ENCODE results near the gene HDGFL2.
"Not testable (repeated sequence)": the region's sequence is repeated elsewhere in the genome, so short reads cannot be mapped to it uniquely, and the experiment has no call there.

The HDGFL2 gene

GRCh38 chr19:4534836-4535658, 63.0 kb downstream of the HDGFL2 start, which contains the start of gene PLIN5:
PLIN5 (minus strand) TSS chr19:4535224; CDS start chr19:4534074, 1,150 bp downstream.
- DNase-seq (ENCODE audit: low read depth), result peak; percentile 48

DNA sequence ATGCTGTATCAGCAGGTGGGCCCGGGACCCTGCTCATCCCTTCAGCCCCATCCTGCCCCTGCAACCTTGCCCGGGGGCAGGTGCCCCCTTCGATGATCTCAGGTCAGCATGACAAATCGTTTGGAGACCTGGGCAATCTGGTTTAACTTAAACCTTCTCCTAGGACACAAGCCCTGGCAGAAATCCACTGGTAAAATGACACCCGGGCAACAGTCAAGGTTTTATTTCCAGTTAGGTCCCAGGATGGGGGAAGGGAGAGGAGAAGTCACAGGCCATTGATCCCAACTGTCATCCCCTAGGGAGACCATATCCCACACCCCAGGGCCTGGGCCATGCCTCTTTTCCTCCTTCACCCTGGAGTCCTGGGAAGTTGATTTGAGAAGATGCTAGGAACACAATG, 64.7 kb downstream of the HDGFL2 start:
- no peak for DNase-seq (ENCODE audit: low read depth)

- no peak for DNase-seq (ENCODE audit: low read depth)
Measured at GRCh38 chr19:4537953-4538600, 66.0 kb downstream of the HDGFL2 start.

GRCh38 chr19:4538601-4538954, 66.5 kb downstream of the HDGFL2 start:
- no peak for DNase-seq (ENCODE audit: low read depth)

DNA sequence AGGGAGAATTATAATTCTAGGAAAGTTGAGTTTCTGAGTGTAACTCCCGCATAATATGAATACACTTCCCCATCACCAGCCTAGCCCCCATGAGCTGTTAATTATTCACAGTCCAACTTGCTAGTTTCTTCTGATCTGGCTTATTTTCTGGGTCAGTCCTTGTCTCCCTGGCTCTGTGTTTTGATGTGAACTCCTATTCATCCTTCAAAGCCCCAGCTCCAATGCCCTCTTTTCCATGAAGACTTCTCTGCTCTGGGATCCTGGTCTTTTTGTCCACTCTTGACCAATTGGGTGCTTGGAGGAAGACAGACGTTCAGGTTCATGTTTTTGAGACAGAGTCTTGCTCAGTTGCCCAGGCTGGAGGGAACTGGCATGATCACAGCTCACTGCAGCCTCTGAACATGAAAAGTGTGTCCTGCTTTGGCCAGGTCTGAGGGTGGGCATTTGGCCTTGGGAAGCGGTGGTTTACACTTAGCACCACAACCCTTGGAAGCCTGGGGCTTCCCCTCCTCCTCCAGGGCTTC, 67.1 kb downstream of the HDGFL2 start:
- DNase-seq (ENCODE audit: low read depth), result no peak

GRCh38 chr19:4539693-4540581, 67.8 kb downstream of the HDGFL2 start, which contains the start of gene LRG1:
LRG1 (minus strand) TSS chr19:4540036; CDS start chr19:4540013, 23 bp downstream.
- no peak for DNase-seq (ENCODE audit: low read depth)

DNA sequence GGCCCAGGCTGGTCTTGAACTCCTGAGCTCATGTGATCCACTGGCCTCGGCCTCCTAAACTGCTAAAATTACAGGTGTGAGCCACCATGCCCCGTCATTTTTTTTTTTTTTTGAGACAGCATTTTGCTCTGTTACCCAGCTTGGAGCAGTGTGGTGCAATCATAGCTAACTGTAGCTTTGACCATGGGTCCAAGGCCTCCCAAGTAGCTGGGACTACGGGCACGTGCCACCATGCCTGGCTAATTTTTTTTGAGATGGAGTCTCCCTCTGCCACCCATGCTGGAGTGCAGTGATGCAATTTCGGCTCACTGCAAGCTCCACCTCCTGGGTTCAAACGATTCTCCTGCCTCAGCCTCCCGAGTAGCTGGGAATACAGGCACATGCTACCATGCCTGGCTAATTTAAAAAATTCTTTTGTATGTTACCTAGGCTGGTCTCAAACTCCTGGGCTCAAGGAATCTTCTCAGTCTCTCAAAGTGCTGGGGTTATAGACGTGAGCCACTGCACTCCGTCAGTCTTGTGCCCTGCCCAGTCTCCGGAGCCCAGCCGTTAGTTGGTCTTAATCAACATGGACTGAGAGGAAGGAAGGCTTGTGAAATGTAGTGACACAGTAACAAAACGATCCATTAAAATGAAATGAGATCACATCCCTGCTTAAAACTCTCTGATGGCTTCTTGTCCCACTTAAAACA, 69.2 kb downstream of the HDGFL2 start:
- no peak for DNase-seq (ENCODE audit: low read depth)

- DNase-seq (ENCODE audit: low read depth), result not testable (repeated sequence)
Measured at GRCh38 chr19:4541806-4542145, 69.7 kb downstream of the HDGFL2 start.

GRCh38 chr19:4542896-4543841, 71.1 kb downstream of the HDGFL2 start:
- no peak for DNase-seq (ENCODE audit: low read depth)

DNA sequence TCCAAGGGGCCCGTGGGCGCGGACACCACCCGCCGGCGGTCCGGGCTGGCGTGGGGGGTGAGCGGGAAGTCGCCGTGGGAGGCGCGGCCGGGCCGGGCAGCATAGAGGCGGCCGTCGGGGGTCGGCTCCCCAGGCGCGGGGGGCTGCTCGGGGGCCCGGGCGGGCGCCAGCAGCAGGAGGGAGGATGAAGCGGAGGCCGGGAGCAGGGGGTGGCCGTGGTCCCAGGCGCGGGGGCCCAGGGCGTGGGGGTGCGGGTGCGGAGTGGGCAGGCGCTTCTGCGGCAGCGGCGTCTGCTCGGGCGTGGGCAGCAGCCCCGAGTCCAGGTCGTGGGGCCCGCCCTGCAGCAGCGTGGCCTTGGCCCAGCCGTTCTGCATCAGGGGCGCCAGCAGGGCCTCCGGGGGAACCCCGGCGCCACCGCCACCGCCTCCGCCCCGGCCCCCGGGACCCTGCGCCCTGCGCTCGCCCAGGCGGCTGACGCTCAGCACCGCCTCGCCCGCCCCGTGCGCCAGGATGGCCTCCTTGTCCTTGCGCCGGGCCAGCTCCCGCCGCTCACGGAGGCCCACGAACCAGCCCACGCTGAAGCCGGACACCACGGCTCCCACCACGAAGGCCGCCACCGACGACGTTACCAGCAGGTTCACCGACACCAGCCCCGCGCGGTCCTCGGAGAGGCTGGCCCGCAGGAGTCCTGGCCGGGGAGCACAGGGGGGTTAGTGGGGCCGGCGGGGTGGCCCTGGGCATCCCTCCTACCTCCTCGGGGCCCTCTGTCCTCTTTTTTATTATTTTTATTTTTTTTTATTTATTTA, 71.9 kb downstream of the HDGFL2 start:
- DNase-seq (ENCODE audit: low read depth), result no peak

DNA sequence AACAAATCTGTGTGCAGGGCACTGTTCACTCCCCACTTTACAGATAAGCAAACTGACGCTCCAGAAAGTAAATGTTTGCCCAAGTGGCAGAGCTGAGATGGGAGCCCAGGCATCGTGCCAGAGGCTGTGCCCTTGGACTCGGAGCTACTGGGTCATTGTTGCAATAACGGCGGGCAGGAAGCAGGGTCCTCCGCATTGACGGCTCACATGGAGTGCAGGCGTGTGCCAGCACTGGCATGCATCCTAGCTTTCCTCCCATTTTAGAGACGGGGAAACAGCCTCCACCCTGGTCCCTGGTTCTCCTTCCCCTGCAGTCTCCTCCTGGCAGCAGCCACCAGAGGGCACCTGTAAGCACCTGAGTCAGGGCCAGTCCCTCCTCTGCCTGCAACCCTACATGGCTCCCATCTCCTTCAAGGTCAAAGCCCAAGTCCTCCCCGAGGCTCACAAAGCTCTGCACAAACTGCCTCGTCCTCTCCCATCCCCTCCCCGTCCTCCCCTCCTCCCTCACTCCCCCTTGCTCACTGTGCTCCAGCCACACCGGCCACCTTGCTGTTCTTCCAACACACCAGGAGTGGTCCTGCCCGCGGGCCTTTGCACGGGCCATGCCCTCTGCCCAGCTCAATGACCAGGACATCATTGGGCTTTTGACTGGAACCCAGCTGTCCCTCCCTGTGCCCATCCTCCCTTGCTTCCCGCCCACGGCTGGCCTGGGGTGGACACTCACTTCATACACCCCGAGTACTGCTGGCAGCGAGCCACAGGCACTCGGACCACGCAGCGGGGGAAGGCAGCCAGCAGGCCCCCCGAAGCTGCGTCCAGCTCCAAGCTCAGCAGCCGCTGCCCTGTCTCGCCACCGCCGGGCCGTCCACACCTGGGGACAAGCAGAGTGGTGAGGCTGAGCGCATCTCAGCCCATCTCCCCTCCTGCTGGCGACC, 75.5 kb downstream of the HDGFL2 start:
- DNase-seq (ENCODE audit: low read depth), result no peak

GRCh38 chr19:4548238-4548584, 76.1 kb downstream of the HDGFL2 start:
- no peak for DNase-seq (ENCODE audit: low read depth)

DNA sequence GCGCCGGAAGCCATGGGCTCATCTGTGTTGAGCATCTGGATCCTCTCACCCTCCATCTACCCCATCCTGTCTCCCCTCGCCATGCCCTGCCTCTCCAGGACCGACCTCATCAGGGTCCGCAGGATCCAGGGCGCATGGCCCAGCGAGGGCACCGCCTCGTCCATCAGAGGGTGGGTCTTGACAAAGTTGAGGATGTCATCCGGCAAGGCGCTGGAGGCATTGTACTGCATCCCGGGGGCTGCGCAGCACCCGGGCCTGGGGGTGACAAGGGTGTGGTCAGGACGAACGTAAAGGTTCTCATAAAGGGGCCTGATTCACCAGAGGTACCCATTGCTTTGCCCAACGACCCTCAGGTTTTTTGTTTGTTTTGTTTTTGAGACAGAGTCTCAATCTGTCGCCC, 77.9 kb downstream of the HDGFL2 start:
- no peak for DNase-seq (ENCODE audit: low read depth)

DNA sequence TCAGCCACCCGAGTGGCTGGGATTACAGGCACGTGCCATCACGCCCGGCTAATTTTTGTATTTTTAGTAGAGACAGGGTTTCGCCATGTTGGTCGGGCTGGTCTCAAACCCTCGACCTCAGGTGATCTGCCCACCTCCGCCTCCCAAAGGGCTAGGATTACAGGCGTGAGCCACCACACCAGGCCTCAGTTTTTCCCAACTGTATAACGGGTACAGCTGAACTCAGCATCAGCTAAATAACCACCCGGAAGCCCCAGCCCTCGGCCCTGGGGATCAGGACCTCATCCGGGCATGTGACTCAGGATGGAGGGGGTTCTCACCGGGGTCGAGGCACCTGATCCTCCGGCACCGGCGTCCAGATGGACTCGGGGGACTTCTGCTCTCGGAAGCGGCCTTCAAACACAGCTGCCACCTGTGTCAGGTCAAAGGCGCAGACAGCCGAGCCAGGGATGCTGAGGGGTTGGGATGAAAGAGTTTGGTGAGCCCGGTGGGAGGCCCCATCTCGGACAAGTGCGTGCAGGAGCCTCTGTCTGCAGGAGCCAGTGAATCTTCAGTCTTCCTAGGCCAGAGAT, 78.5 kb downstream of the HDGFL2 start:
- no peak for DNase-seq (ENCODE audit: low read depth)
